Epithelial cell of proximal tubule (primary cell): Measurements from ENCODE around the gene COL11A1. TPM values are rescaled to one million over a fixed set of nuclear protein-coding genes. Genes with fewer than 3 reads are reported as not detected.
A peak's percentile ranks its signal among the peaks of the same experiment; 100 is the strongest.

Source experiments
- DNase-seq: peaks from one replicate; pipeline ENCODE4 v3.0.0-alpha.2; 2011; ENCODE audit warnings: low read depth
- H3K4me3 ChIP-seq: 2 replicates; pipeline ENCODE4 v1.5.1; 2011; ENCODE audit warnings: low read depth, mild to moderate bottlenecking, low read length
- CTCF ChIP-seq: conservative IDR thresholded peaks from 2 replicates; pipeline ENCODE4 v1.5.1; 2012; ENCODE audit warnings: low read depth, mild to moderate bottlenecking, low read length
- total RNA-seq: library from RNA; depleted of rRNA; stranded (reverse); fragments of >200 nt; gene quantifications from 2 replicates; pipeline ENCODE4 v1.2.3, GENCODE V29; 2015

COL11A1 gene
- 3.3 and 8.2 TPM in 2 replicates for total RNA-seq

GRCh38 chr1:103108376-103109150 lies at the start of gene COL11A1:
COL11A1 (minus strand) TSS chr1:103108522; CDS start chr1:103108178, 344 bp downstream.
- TF ChIP-seq CTCF: no peak
- no peak for DNase-seq
- H3K4me3 ChIP-seq: peak within 1 kb of the TSS; percentile 59

GRCh38 chr1:103156966-103157365 lies 48.6 kb upstream of the COL11A1 start:
- no peak for DNase-seq
- TF ChIP-seq CTCF: no peak
- no peak overlapping the region for H3K4me3 ChIP-seq

GRCh38 chr1:103146166-103146565 lies 37.8 kb upstream of the COL11A1 start:
- no peak for TF ChIP-seq CTCF
- H3K4me3 ChIP-seq: no peak overlapping the region
- no peak for DNase-seq

GRCh38 chr1:103145449-103145848 lies 37.1 kb upstream of the COL11A1 start:
- DNase-seq: no peak
- no peak for TF ChIP-seq CTCF
- H3K4me3 ChIP-seq: no peak overlapping the region

GRCh38 chr1:103144681-103145080 lies 36.4 kb upstream of the COL11A1 start:
- no peak for DNase-seq
- no peak for TF ChIP-seq CTCF
- H3K4me3 ChIP-seq: no peak overlapping the region

- no peak for DNase-seq
- no peak overlapping the region for H3K4me3 ChIP-seq
- TF ChIP-seq CTCF: no peak
Observed at GRCh38 chr1:103142461-103142860, 34.1 kb upstream of the COL11A1 start.

- H3K4me3 ChIP-seq: no peak overlapping the region
- DNase-seq: no peak
- no peak for TF ChIP-seq CTCF
Observed at GRCh38 chr1:103129796-103130195, 21.5 kb upstream of the COL11A1 start.
